ENCODE results near the gene TJP3. TPM values are rescaled to one million over a fixed set of nuclear protein-coding genes. Genes with fewer than 3 reads are reported as not detected.
A peak's percentile ranks its signal among the peaks of the same experiment; 100 is the strongest.

Gene TJP3
- total RNA-seq, 2 donors from 2014 or later = 15.7 to 25.9 TPM

DNA sequence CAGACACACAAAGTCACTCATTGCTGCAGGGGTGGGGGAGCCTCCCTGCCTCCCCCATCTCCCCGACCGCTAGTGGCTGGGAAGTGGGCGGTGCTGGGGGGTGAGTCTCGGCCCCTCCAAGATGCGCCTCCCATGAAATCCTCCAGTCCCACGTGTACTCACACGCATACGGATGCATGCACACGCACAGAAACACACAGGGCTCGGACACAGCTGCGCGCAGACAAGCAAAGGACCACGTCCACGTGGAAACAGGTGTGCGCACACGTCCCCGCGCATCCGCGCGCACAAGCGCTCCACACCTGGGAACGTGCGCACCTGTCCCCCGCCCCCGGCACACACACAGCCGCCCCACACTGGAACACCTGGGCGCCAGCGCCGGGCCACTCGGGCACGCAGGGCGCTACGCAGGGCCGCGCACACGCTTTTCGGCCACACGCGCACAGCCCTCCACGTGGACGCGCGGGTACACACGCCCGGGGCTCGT is 77.3 kb downstream of the TJP3 start:
- peak overlapping the region; percentile 65 for H3K4me3 ChIP-seq (ENCODE audit: low read length)
- no peak overlapping the region for H3K9ac ChIP-seq (ENCODE audit: extremely low read depth, low read length, poor library complexity, severe bottlenecking)
- H3K36me3 ChIP-seq (ENCODE audit: control insufficient read depth, insufficient read depth, low read length) = no peaks in the 10 kb centered on the region
- TF ChIP-seq, protein P1, sequence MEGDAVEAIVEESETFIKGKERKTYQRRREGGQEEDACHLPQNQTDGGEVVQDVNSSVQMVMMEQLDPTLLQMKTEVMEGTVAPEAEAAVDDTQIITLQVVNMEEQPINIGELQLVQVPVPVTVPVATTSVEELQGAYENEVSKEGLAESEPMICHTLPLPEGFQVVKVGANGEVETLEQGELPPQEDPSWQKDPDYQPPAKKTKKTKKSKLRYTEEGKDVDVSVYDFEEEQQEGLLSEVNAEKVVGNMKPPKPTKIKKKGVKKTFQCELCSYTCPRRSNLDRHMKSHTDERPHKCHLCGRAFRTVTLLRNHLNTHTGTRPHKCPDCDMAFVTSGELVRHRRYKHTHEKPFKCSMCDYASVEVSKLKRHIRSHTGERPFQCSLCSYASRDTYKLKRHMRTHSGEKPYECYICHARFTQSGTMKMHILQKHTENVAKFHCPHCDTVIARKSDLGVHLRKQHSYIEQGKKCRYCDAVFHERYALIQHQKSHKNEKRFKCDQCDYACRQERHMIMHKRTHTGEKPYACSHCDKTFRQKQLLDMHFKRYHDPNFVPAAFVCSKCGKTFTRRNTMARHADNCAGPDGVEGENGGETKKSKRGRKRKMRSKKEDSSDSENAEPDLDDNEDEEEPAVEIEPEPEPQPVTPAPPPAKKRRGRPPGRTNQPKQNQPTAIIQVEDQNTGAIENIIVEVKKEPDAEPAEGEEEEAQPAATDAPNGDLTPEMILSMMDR (conservative IDR thresholded peaks at IDR 0.05) = no peak
- H3K4me3 Mint-ChIP-seq = peak overlapping the region; percentile 55
- DNase-seq = peak; percentile 59
- H3K36me3 Mint-ChIP-seq (ENCODE audit: low read depth) = peaks cover 9% of the 10 kb centered on the region
- no peaks in the 10 kb centered on the region for H3K4me1 Mint-ChIP-seq
- H3K27me3 Mint-ChIP-seq (ENCODE audit: insufficient read depth) = peaks cover 59% of the 10 kb centered on the region
- H3K27me3 ChIP-seq (ENCODE audit: control insufficient read depth, insufficient read depth, low read length, poor library complexity, severe bottlenecking) = peaks cover 35% of the 10 kb centered on the region
- no peaks in the 10 kb centered on the region for H3K4me1 ChIP-seq (ENCODE audit: control insufficient read depth, insufficient read depth, low read length)
- H3K27ac Mint-ChIP-seq = no peak overlapping the region
- WGBS, 2 experiments (ENCODE audit: insufficient coverage in 1 of 2, insufficient read length in 1 of 2) = 6% methylated on average over 22 to 47 of the region's 47 CpGs
- no peak overlapping the region for H3K27ac ChIP-seq (ENCODE audit: low read depth, low read length)
- H3K9me3 Mint-ChIP-seq = peaks cover 21% of the 10 kb centered on the region
- peaks cover 20% of the 10 kb centered on the region for H3K9me3 ChIP-seq (ENCODE audit: control insufficient read depth, low read length)

DNA sequence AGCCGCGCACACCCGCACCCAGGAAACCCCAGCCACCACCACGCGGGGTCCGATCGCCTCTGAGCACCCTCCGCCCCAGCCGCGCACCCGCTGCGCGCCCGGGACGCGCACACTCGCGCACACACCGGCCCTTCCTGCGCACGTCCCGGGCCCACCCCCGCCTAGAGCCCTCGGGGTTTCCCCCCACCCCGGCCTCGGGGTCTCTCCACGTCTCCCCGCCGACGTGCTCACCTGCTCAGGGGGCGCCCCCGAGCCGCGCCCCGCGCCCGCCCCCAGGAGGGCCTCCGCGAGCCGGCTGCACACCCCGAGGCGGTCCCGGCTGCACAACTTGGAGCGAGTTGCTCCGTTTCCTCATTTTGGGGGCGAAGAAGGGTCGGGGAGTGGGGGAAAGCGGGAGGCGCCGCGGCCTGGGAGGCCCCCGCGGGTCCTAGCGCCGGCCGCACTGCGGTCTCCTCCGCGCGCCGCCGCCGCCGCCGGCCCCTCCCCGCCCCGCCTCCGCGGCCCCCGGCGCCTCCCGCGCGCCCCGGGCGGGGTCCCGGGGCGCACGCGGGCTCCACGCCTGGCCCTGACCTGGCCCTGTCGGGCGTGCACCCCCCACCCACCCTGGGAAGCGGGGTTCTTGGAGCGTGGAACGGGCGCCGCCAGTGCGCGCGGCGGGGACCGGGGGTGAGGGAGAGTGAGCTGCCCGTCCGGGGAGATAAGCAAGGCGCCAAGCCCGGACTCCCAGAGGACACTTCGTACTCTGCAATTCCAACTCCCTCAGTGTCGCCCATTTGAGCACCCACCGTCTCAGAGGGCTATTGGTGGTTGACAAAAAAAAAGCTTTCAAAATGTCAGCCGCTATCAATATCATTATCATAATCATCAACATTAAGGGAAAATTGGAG is 78.0 kb downstream of the TJP3 start, which contains the start of gene MATK:
Gene MATK (minus strand): TSS at position 444 of the 887 bp plus-strand sequence. CDS start 1,246 bp downstream, outside the sequence.
- H3K36me3 Mint-ChIP-seq (ENCODE audit: low read depth) = peaks cover 9% of the 10 kb centered on the region
- H3K4me3 Mint-ChIP-seq = peak within 1 kb of the TSS; percentile 55
- H3K27ac ChIP-seq (ENCODE audit: low read depth, low read length) = no peak within 1 kb of the TSS
- TF ChIP-seq, protein P1 (conservative IDR thresholded peaks at IDR 0.05) = no peak
- no peak within 1 kb of the TSS for H3K27ac Mint-ChIP-seq
- peaks cover 62% of the 10 kb centered on the region for H3K27me3 Mint-ChIP-seq (ENCODE audit: insufficient read depth)
- no peaks in the 10 kb centered on the region for H3K4me1 Mint-ChIP-seq
- no peaks in the 10 kb centered on the region for H3K36me3 ChIP-seq (ENCODE audit: control insufficient read depth, insufficient read depth, low read length)
- WGBS, 2 experiments (ENCODE audit: insufficient coverage in 1 of 2, insufficient read length in 1 of 2) = 7 to 20% methylated on average over 25 to 101 of the region's 101 CpGs
- H3K27me3 ChIP-seq (ENCODE audit: control insufficient read depth, insufficient read depth, low read length, poor library complexity, severe bottlenecking) = peaks cover 39% of the 10 kb centered on the region
- H3K4me1 ChIP-seq (ENCODE audit: control insufficient read depth, insufficient read depth, low read length) = no peaks in the 10 kb centered on the region
- peaks cover 14% of the 10 kb centered on the region for H3K9me3 ChIP-seq (ENCODE audit: control insufficient read depth, low read length)
- peak; percentile 69 for DNase-seq
- H3K9ac ChIP-seq (ENCODE audit: extremely low read depth, low read length, poor library complexity, severe bottlenecking) = no peak within 1 kb of the TSS
- H3K4me3 ChIP-seq (ENCODE audit: low read length) = peak within 1 kb of the TSS; percentile 65
- peaks cover 16% of the 10 kb centered on the region for H3K9me3 Mint-ChIP-seq

DNA sequence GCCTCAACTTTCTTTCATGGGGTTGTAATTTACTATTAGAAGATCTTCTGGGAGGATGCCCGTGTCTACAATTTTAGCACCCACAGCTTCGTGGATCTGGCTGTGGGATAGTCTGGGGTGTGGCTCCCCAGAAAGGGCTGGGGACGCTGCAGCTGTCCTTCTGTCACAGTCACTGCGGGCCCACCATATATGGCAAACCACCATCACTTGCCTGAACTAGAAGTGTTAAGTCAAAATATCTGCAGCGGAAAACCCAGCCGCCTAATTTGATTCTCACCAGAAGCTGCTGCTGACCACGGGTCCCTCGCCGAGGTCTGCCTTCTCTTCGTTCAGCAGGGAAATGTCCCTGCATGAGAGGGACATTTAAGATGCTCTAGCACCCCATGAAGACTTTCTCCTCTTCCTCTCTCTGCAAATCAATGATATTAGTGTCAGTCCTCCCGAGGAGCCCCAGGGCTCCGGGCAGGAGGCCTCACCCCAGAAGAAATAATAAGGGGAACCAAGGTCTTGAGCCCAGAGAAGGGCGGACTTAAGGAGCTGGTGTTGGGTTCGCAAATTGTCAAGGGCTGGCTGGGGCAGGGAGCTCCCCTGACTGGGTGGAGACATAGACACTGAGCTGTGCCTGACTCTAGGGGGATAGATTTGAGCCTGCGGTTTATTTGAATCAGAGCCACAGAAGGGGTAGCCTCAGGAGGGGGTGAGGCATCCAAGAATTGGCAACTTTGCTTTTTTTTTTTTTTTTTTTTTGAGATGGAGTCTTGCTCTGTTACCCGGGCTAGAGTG is 81.0 kb downstream of the TJP3 start:
- H3K4me1 Mint-ChIP-seq = no peaks in the 10 kb centered on the region
- TF ChIP-seq, protein P1 (conservative IDR thresholded peaks at IDR 0.05) = no peak

More for the DNA sequence above, 81.0 kb downstream of the TJP3 start:
- no peaks in the 10 kb centered on the region for H3K36me3 Mint-ChIP-seq (ENCODE audit: low read depth)
- no peaks in the 10 kb centered on the region for H3K9me3 ChIP-seq (ENCODE audit: control insufficient read depth, low read length)
- H3K27ac Mint-ChIP-seq = no peak overlapping the region
- H3K36me3 ChIP-seq (ENCODE audit: control insufficient read depth, insufficient read depth, low read length) = no peaks in the 10 kb centered on the region
- H3K9ac ChIP-seq (ENCODE audit: extremely low read depth, low read length, poor library complexity, severe bottlenecking) = no peak overlapping the region
- H3K27me3 Mint-ChIP-seq (ENCODE audit: insufficient read depth) = peaks cover 51% of the 10 kb centered on the region
- H3K4me1 ChIP-seq (ENCODE audit: control insufficient read depth, insufficient read depth, low read length) = no peaks in the 10 kb centered on the region
- WGBS, 2 experiments (ENCODE audit: insufficient coverage in 1 of 2, insufficient read length in 1 of 2) = 79 to 84% methylated on average over 4 to 16 of the region's 16 CpGs
- H3K4me3 ChIP-seq (ENCODE audit: low read length) = no peak overlapping the region
- no peak overlapping the region for H3K27ac ChIP-seq (ENCODE audit: low read depth, low read length)
- H3K27me3 ChIP-seq (ENCODE audit: control insufficient read depth, insufficient read depth, low read length, poor library complexity, severe bottlenecking) = peaks cover 34% of the 10 kb centered on the region
- H3K9me3 Mint-ChIP-seq = no peaks in the 10 kb centered on the region
- no peak overlapping the region for H3K4me3 Mint-ChIP-seq
- peak; percentile 36 for DNase-seq

Measured in endodermal cell (in vitro differentiated cells).